Activated T-cell treated with anti-CD3 and anti-CD28 coated beads, Interleukin-2, amount 50 U/mL, for 4 hours (primary cell): ENCODE results near the gene MDN1. TPM values are rescaled to one million over a fixed set of nuclear protein-coding genes. Genes with fewer than 3 reads are reported as not detected.

ENCODE experiments used
- total RNA-seq, 3 donors: library from RNA; stranded (reverse); gene quantifications; one replicate each; pipeline ENCODE4 v1.2.1, GENCODE V29; 2021

Gene MDN1
- total RNA-seq, 3 donors from 2014 or later = 74.7 to 93.0 (median 86.3) TPM

Other genes starting within 250 kb of the MDN1 start
- 10 to 100 TPM; 29.1 to 32.8 (median 29.7) TPM for gene LYRM2, start 181.0 kb downstream of the MDN1 start, total RNA-seq
- 10 to 100 TPM; 19.3 to 22.2 (median 19.5) TPM for gene CASP8AP2, start 10.1 kb upstream of the MDN1 start, total RNA-seq
- gene GJA10, start 74.7 kb upstream of the MDN1 start, total RNA-seq = not detected